ENCODE data around the gene CALCOCO2. TPM values are rescaled to one million over a fixed set of nuclear protein-coding genes. Genes with fewer than 3 reads are reported as not detected.

Gene CALCOCO2
- total RNA-seq, 2 experiments from 2014 or later, result 15.3 to 64.5 TPM

DNA sequence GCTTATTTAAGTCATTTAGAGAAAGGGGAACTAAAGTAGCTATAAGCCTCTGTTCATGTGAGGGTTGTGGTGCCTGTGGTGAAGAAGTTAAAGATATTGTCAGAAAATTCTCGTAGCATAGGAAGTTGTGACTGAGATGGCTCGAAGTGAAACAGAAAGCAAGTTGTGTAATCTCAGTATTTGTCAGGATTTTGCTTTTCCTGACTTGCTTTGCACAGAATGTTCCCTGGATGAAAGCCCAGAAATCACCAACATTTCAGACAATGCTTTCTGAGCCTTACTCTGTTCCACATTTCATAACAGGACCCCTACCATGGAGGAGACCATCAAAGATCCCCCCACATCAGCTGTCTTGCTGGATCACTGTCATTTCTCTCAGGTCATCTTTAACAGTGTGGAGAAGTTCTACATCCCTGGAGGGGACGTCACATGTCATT, 10.6 kb downstream of the CALCOCO2 start:
- ChIA-PET POLR2A (interaction anchor here (1.2 kb wide), 1 partner anchor 11 kb away, joined by 3 read pairs; no protein-coding TSS in a partner anchor), CTCF (ENCODE audit: unreplicated experiment) (no interaction called here)
- H3K4me1 ChIP-seq (ENCODE audit: insufficient read depth, low read length, poor library complexity, severe bottlenecking), result peaks cover 5% of the 10 kb centered on the region
- H3K4me3 ChIP-seq (ENCODE audit: low read depth, low read length, poor library complexity, severe bottlenecking), result no peak overlapping the region
- no peaks in the 10 kb centered on the region for H4K20me1 ChIP-seq (ENCODE audit: insufficient read depth, low read length)
- TF ChIP-seq, protein P1, sequence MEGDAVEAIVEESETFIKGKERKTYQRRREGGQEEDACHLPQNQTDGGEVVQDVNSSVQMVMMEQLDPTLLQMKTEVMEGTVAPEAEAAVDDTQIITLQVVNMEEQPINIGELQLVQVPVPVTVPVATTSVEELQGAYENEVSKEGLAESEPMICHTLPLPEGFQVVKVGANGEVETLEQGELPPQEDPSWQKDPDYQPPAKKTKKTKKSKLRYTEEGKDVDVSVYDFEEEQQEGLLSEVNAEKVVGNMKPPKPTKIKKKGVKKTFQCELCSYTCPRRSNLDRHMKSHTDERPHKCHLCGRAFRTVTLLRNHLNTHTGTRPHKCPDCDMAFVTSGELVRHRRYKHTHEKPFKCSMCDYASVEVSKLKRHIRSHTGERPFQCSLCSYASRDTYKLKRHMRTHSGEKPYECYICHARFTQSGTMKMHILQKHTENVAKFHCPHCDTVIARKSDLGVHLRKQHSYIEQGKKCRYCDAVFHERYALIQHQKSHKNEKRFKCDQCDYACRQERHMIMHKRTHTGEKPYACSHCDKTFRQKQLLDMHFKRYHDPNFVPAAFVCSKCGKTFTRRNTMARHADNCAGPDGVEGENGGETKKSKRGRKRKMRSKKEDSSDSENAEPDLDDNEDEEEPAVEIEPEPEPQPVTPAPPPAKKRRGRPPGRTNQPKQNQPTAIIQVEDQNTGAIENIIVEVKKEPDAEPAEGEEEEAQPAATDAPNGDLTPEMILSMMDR (conservative IDR thresholded peaks at IDR 0.05; ENCODE audit: low read length), result no peak
- no peak for TF ChIP-seq EZH2phosphoT487 (IDR thresholded peaks at IDR 0.05; ENCODE audit: borderline replicate concordance, low read depth, low read length)
- peaks cover 10% of the 10 kb centered on the region for H3K36me3 ChIP-seq (ENCODE audit: insufficient read depth, low read length)
- intact Hi-C loops (cut with micrococcal nuclease; ENCODE audit: unreplicated experiment), result no loop called here
- no TSS peak for BruUV-seq (replicated peaks)
- no peaks in the 10 kb centered on the region for H3K9me3 ChIP-seq (ENCODE audit: low read length)
- no peaks in the 10 kb centered on the region for H3K9me2 ChIP-seq (ENCODE audit: insufficient read depth, low read length)
- no peak overlapping the region for H2AFZ ChIP-seq (ENCODE audit: low read length)
- peak; percentile 26 for DNase-seq (ENCODE audit: low spot score)
- H3K4me2 ChIP-seq (ENCODE audit: low read length), result peak overlapping the region; percentile 12
- no peaks in the 10 kb centered on the region for H3K79me2 ChIP-seq (ENCODE audit: insufficient read depth, low read depth, low read length)
- H3K27ac ChIP-seq (ENCODE audit: low read depth, low read length, poor library complexity, severe bottlenecking), result no peak overlapping the region

DNA sequence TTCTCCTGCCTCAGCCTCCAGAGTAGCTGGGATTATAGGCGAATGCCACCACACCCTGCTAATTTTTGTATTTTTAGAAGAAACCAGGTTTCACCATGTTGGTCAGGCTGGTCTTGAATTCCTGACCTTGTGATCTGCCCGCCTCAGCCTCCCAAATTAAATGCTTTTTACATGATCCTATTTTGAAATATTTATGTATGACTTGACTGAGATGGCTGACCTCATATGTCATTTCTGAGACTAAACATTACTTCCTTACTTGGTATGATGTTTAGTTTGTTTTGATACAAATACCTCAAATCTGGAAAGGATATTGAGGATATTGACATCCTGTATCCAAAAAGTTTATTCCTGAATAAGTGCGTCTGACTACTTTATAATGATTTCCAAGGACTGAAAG, 11.9 kb downstream of the CALCOCO2 start:
- no peak for DNase-seq (ENCODE audit: low spot score)
- H3K9me3 ChIP-seq (ENCODE audit: low read length), result no peaks in the 10 kb centered on the region
- ChIA-PET POLR2A (interaction anchor here (1.2 kb wide), 1 partner anchor 10 kb away, joined by 3 read pairs; no protein-coding TSS in a partner anchor), CTCF (ENCODE audit: unreplicated experiment) (no interaction called here)
- no peaks in the 10 kb centered on the region for H3K9me2 ChIP-seq (ENCODE audit: insufficient read depth, low read length)
- intact Hi-C loops (cut with micrococcal nuclease; ENCODE audit: unreplicated experiment), result no loop called here
- no peak overlapping the region for H3K4me3 ChIP-seq (ENCODE audit: low read depth, low read length, poor library complexity, severe bottlenecking)
- no peaks in the 10 kb centered on the region for H3K79me2 ChIP-seq (ENCODE audit: insufficient read depth, low read depth, low read length)
- no peak overlapping the region for H3K4me2 ChIP-seq (ENCODE audit: low read length)
- no peak for TF ChIP-seq EZH2phosphoT487 (IDR thresholded peaks at IDR 0.05; ENCODE audit: borderline replicate concordance, low read depth, low read length)
- TF ChIP-seq, protein P1 (conservative IDR thresholded peaks at IDR 0.05; ENCODE audit: low read length), result no peak
- H3K4me1 ChIP-seq (ENCODE audit: insufficient read depth, low read length, poor library complexity, severe bottlenecking), result peaks cover 5% of the 10 kb centered on the region
- no TSS peak for BruUV-seq (replicated peaks)
- H3K36me3 ChIP-seq (ENCODE audit: insufficient read depth, low read length), result peaks cover 10% of the 10 kb centered on the region
- H4K20me1 ChIP-seq (ENCODE audit: insufficient read depth, low read length), result no peaks in the 10 kb centered on the region
- no peak overlapping the region for H2AFZ ChIP-seq (ENCODE audit: low read length)
- no peak overlapping the region for H3K27ac ChIP-seq (ENCODE audit: low read depth, low read length, poor library complexity, severe bottlenecking)

DNA sequence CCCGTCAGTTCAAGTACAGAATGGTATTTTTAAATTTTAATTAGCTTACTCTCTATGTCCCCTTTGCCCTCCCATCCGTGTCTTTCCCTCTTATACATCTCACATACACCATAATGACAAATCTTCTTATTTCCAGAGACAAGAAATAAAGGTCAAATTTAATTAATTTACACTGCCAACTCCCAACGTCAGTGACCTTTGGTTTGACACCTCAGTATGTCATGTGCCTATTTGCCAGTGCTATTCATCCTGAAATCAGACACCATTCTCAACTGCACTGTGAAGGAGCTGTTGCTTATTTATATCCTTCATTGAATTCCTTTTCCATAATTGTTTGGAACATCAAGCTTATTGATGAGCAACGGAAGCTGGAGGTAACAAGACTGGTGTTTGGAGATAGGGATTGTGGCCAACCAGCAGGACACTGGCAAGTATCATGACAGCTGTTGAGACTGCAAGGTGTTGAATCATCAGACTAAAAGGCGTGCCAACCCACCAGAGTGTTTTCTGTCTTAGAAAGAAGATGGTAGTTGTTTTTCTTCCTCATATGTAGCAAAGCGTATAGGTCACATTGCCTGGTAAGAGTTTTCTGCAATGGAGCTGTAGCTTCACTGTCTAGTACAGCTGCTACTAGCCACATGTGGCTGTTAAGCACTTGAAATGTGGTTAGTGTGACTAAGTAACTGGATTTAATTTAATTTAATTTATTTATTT, 12.5 kb downstream of the CALCOCO2 start:
- H3K27ac ChIP-seq (ENCODE audit: low read depth, low read length, poor library complexity, severe bottlenecking), result no peak overlapping the region
- peaks cover 10% of the 10 kb centered on the region for H3K36me3 ChIP-seq (ENCODE audit: insufficient read depth, low read length)
- H3K4me1 ChIP-seq (ENCODE audit: insufficient read depth, low read length, poor library complexity, severe bottlenecking), result peaks cover 5% of the 10 kb centered on the region
- H3K4me2 ChIP-seq (ENCODE audit: low read length), result no peak overlapping the region
- no peak overlapping the region for H2AFZ ChIP-seq (ENCODE audit: low read length)
- no peaks in the 10 kb centered on the region for H4K20me1 ChIP-seq (ENCODE audit: insufficient read depth, low read length)
- H3K79me2 ChIP-seq (ENCODE audit: insufficient read depth, low read depth, low read length), result no peaks in the 10 kb centered on the region
- TF ChIP-seq EZH2phosphoT487 (IDR thresholded peaks at IDR 0.05; ENCODE audit: borderline replicate concordance, low read depth, low read length), result no peak
- TF ChIP-seq, protein P1 (conservative IDR thresholded peaks at IDR 0.05; ENCODE audit: low read length), result no peak
- ChIA-PET POLR2A (no interaction called here), CTCF (ENCODE audit: unreplicated experiment) (no interaction called here)
- no peaks in the 10 kb centered on the region for H3K9me3 ChIP-seq (ENCODE audit: low read length)
- intact Hi-C loops (cut with micrococcal nuclease; ENCODE audit: unreplicated experiment), result no loop called here
- no peak for DNase-seq (ENCODE audit: low spot score)
- no peak overlapping the region for H3K4me3 ChIP-seq (ENCODE audit: low read depth, low read length, poor library complexity, severe bottlenecking)
- H3K9me2 ChIP-seq (ENCODE audit: insufficient read depth, low read length), result no peaks in the 10 kb centered on the region
- BruUV-seq (replicated peaks), result TSS peak; percentile 57

All from OCI-LY7 (cell line).